Activated CD8-positive, alpha-beta T cell treated with anti-CD3 and anti-CD28 coated beads for 36 hours (primary cell): ENCODE results near the gene YTHDC1. TPM values are rescaled to one million over a fixed set of nuclear protein-coding genes. Genes with fewer than 3 reads are reported as not detected.

Experiments used
- ATAC-seq: fragments of 200-7000 bp; cut with Tn5 transposase; one replicate; pipeline ENCODE4 v1.10.0; 2021; ENCODE audit warnings: mild to moderate bottlenecking, moderate library complexity
- CTCF ChIA-PET: fragments of 350-600 bp; sonication (Branson Sonifier 250); formaldehyde crosslinking; loops from one replicate; lab custom pipeline; 2021; ENCODE audit warnings: antibody characterized with exemption; lab: Charles Lee
- POLR2A ChIA-PET: fragments of 350-600 bp; sonication (Branson Sonifier 250); formaldehyde crosslinking; loops from one replicate; lab custom pipeline; 2021; ENCODE audit warnings: antibody characterized with exemption; lab: Charles Lee
- DNase-seq: peaks from one replicate; pipeline ENCODE4 v3.0.0-alpha.2; 2020
- H3K27ac Mint-ChIP-seq: one replicate; pipeline ENCODE4 v1.8.0; 2021; ENCODE audit warnings: mild to moderate bottlenecking, mixed read lengths
- H3K27me3 Mint-ChIP-seq: one replicate; pipeline ENCODE4 v1.8.0; 2021; ENCODE audit warnings: mixed read lengths
- H3K36me3 Mint-ChIP-seq: one replicate; pipeline ENCODE4 v1.8.0; 2021; ENCODE audit warnings: low read depth, mixed read lengths
- H3K4me1 Mint-ChIP-seq: one replicate; pipeline ENCODE4 v1.8.0; 2021; ENCODE audit warnings: low read depth, mixed read lengths
- H3K4me3 Mint-ChIP-seq: one replicate; pipeline ENCODE4 v1.8.0; 2021; ENCODE audit warnings: mild to moderate bottlenecking, moderate library complexity, mixed read lengths
- H3K9me3 Mint-ChIP-seq: one replicate; pipeline ENCODE4 v1.8.0; 2021; ENCODE audit warnings: mixed read lengths
- CTCF ChIP-seq: fragments of 200-600 bp; IDR thresholded peaks from one replicate; pipeline ENCODE4 v1.8.0; 2022; ENCODE audit warnings: antibody characterized with exemption, mild to moderate bottlenecking
- intact Hi-C: fragments of 100-400 bp; cut with micrococcal nuclease; formaldehyde crosslinking; loops from one replicate; pipeline ENCODE4 v1.10.0; 2022
- total RNA-seq, 2 experiments: library from RNA; stranded (reverse); gene quantifications; one replicate each; pipeline ENCODE4 v1.2.3, GENCODE V29; 2021

The YTHDC1 gene
- total RNA-seq, 2 experiments from 2014 or later = 74.7 to 75.4 TPM

- ChIA-PET POLR2A (interaction anchor here (0.9 kb wide), 1 partner anchor 12 kb away, joined by 3 read pairs; no protein-coding TSS in a partner anchor), CTCF (interaction anchor here (0.9 to 2.9 kb wide), 3 partner anchors 11 to 72 kb away, joined by 3 to 11 read pairs (median 10); no protein-coding TSS in a partner anchor)
- Mint-ChIP-seq H3K4me1 (peaks cover 71% of the 10 kb centered on the region), H3K27me3 (no peaks in the 10 kb centered on the region), H3K4me3 (peak overlapping the region; percentile 24), H3K9me3 (no peaks in the 10 kb centered on the region), H3K36me3 (peaks cover 21% of the 10 kb centered on the region), H3K27ac (peak overlapping the region; percentile 15)
- intact Hi-C loops = no loop called here
- ATAC-seq = no peak
- TF ChIP-seq CTCF = no peak
- no peak for DNase-seq
Measured at GRCh38 chr4:68344049-68344448, 5.8 kb downstream of the YTHDC1 start.

- Mint-ChIP-seq H3K4me1 (peaks cover 71% of the 10 kb centered on the region), H3K36me3 (peaks cover 22% of the 10 kb centered on the region), H3K27me3 (no peaks in the 10 kb centered on the region), H3K9me3 (no peaks in the 10 kb centered on the region), H3K4me3 (peak overlapping the region; percentile 5), H3K27ac (peak overlapping the region; percentile 30)
- ChIA-PET CTCF (interaction anchor here (1.5 kb wide), 1 partner anchor 34 kb away, joined by 4 read pairs; no protein-coding TSS in a partner anchor), POLR2A (interaction anchor here (1.2 to 2.0 kb wide), 2 partner anchors 8 to 16 kb away, joined by 3 to 7 read pairs; no protein-coding TSS in a partner anchor)
- DNase-seq (no peak), ATAC-seq (no peak)
- intact Hi-C loops = no loop called here
- TF ChIP-seq CTCF = no peak
Measured at GRCh38 chr4:68342134-68342533, 7.8 kb downstream of the YTHDC1 start.

GRCh38 chr4:68338625-68339024, 11.3 kb downstream of the YTHDC1 start:
- H3K4me3 Mint-ChIP-seq = no peak overlapping the region
- DNase-seq (no peak), ATAC-seq (no peak)
- POLR2A ChIA-PET = no interaction called here
- H3K4me1 Mint-ChIP-seq = peaks cover 56% of the 10 kb centered on the region
- peaks cover 22% of the 10 kb centered on the region for H3K36me3 Mint-ChIP-seq
- no peak for TF ChIP-seq CTCF
- no peaks in the 10 kb centered on the region for H3K27me3 Mint-ChIP-seq
- no peaks in the 10 kb centered on the region for H3K9me3 Mint-ChIP-seq
- intact Hi-C loops = no loop called here
- CTCF ChIA-PET = interaction anchor here (1.0 to 1.6 kb wide), 2 partner anchors 37 to 66 kb away, joined by 3 to 6 read pairs; no protein-coding TSS in a partner anchor
- H3K27ac Mint-ChIP-seq = peak overlapping the region; percentile 62

GRCh38 chr4:68337522-68337921, 12.4 kb downstream of the YTHDC1 start:
- no peak for ATAC-seq
- Mint-ChIP-seq H3K36me3 (peaks cover 26% of the 10 kb centered on the region), H3K4me3 (no peak overlapping the region), H3K27me3 (no peaks in the 10 kb centered on the region), H3K9me3 (no peaks in the 10 kb centered on the region), H3K4me1 (peaks cover 63% of the 10 kb centered on the region), H3K27ac (peak overlapping the region; percentile 73)
- ChIA-PET CTCF (interaction anchor here (1.0 to 1.6 kb wide), 2 partner anchors 39 to 65 kb away, joined by 3 to 6 read pairs; no protein-coding TSS in a partner anchor), POLR2A (no interaction called here)
- intact Hi-C loops = no loop called here
- DNase-seq = no peak
- no peak for TF ChIP-seq CTCF

- Mint-ChIP-seq H3K27me3 (no peaks in the 10 kb centered on the region), H3K27ac (peak overlapping the region; percentile 73), H3K4me3 (no peak overlapping the region), H3K9me3 (no peaks in the 10 kb centered on the region), H3K36me3 (peaks cover 27% of the 10 kb centered on the region), H3K4me1 (peaks cover 60% of the 10 kb centered on the region)
- intact Hi-C loops = no loop called here
- ChIA-PET CTCF (interaction anchor here (1.6 kb wide), 1 partner anchor 39 kb away, joined by 6 read pairs; no protein-coding TSS in a partner anchor), POLR2A (no interaction called here)
- no peak for DNase-seq
- no peak for ATAC-seq
- TF ChIP-seq CTCF = no peak
Measured at GRCh38 chr4:68337004-68337403, 12.9 kb downstream of the YTHDC1 start.
